SH-SY5Y (cell line): ENCODE measurements around the gene FGF11.

Experiments
- GATA2 ChIP-seq: IDR thresholded peaks from 2 replicates; pipeline ENCODE4 v1.6.1; 2011; ENCODE audit warnings: mild to moderate bottlenecking, low read depth, low read length
- GATA3 ChIP-seq: IDR thresholded peaks from 2 replicates; pipeline ENCODE4 v1.6.1; 2011; ENCODE audit warnings: low read depth, mild to moderate bottlenecking, low read length, moderate library complexity

GRCh38 chr17:7392696-7393612, 46.4 kb upstream of the FGF11 start:
- TF ChIP-seq GATA2 (no peak), GATA3 (no peak)
